ENCODE data around the gene SNED1. TPM values are rescaled to one million over a fixed set of nuclear protein-coding genes. Genes with fewer than 3 reads are reported as not detected.

SNED1 gene
- total RNA-seq, 2 experiments from 2014 or later, result 0.69 to 0.78 TPM

GRCh38 chr2:240991378-240992263 is 6.8 kb upstream of the SNED1 start:
- Mint-ChIP-seq H3K36me3 (ENCODE audit: low read depth) (no peaks in the 10 kb centered on the region), H3K9me3 (ENCODE audit: low read depth) (no peaks in the 10 kb centered on the region), H3K4me3 (no peak overlapping the region), H3K27me3 (peaks cover 4% of the 10 kb centered on the region), H3K4me1 (no peaks in the 10 kb centered on the region), H3K27ac (no peak overlapping the region)
- DNase-seq, result no peak
- ChIA-PET POLR2A (no interaction called here), CTCF (no interaction called here)
- intact Hi-C loops (cut with DNase I, micrococcal nuclease), result no loop called here
- no peak for ATAC-seq

GRCh38 chr2:240992572-240993291 is 5.7 kb upstream of the SNED1 start:
- no peaks in the 10 kb centered on the region for H3K9me3 Mint-ChIP-seq (ENCODE audit: low read depth)
- H3K27ac Mint-ChIP-seq, result no peak overlapping the region
- no peak overlapping the region for H3K4me3 Mint-ChIP-seq
- DNase-seq (no peak), ATAC-seq (no peak)
- intact Hi-C loops (cut with DNase I, micrococcal nuclease), result no loop called here
- CTCF ChIA-PET, result interaction anchor here (1.0 kb wide), 1 partner anchor 10 kb away, joined by 3 read pairs; no protein-coding TSS in a partner anchor
- H3K36me3 Mint-ChIP-seq (ENCODE audit: low read depth), result no peaks in the 10 kb centered on the region
- peaks cover 12% of the 10 kb centered on the region for H3K27me3 Mint-ChIP-seq
- POLR2A ChIA-PET, result no interaction called here
- peaks cover 3% of the 10 kb centered on the region for H3K4me1 Mint-ChIP-seq

- intact Hi-C loops (cut with DNase I, micrococcal nuclease), result no loop called here
- H3K36me3 Mint-ChIP-seq (ENCODE audit: low read depth), result no peaks in the 10 kb centered on the region
- no peak overlapping the region for H3K27ac Mint-ChIP-seq
- H3K4me1 Mint-ChIP-seq, result peaks cover 3% of the 10 kb centered on the region
- CTCF ChIA-PET, result interaction anchor here (1.0 kb wide), 1 partner anchor 11 kb away, joined by 3 read pairs; no protein-coding TSS in a partner anchor
- no peaks in the 10 kb centered on the region for H3K9me3 Mint-ChIP-seq (ENCODE audit: low read depth)
- no peak overlapping the region for H3K4me3 Mint-ChIP-seq
- H3K27me3 Mint-ChIP-seq, result peaks cover 12% of the 10 kb centered on the region
- no peak for ATAC-seq
- DNase-seq, result no peak
- POLR2A ChIA-PET, result no interaction called here
Observed at GRCh38 chr2:240993446-240994170, 4.8 kb upstream of the SNED1 start.

DNA sequence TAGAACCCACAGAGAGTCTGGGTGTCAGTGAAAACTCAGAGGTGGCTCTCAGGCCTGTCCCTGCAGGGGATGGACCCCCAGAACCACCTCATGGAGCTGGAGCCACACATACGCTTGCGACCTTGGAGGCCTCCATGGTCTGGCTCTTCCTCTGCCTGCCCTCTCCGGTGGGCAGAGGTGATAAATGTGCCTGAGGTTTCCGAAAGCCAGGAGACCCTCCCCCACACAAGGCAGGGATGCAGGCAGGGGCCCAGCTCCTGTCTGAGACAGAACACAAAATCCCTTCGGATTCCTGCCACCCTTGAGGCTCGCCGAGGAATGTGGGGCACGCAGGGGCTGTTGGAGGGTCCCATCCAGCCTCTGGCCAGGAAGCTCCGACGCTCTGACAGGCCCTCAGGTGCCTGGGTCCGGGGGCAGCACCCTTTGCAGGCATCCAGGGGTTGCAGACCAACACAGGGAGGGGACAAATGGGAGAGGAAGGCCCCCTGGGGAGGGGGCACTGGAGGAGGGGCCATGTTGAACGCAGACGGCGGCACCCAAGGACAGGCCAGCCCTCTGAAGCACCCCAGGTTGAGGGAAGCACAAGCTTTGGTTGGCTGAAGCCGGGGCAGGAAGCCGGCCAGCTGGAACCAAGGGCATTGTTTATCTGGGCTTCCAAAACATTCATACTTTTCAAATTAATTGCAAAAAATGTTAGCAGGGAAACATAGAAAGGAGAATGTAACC is 4.1 kb upstream of the SNED1 start:
- Mint-ChIP-seq H3K36me3 (ENCODE audit: low read depth) (no peaks in the 10 kb centered on the region), H3K27me3 (peaks cover 12% of the 10 kb centered on the region), H3K4me3 (no peak overlapping the region), H3K9me3 (ENCODE audit: low read depth) (no peaks in the 10 kb centered on the region), H3K4me1 (peaks cover 3% of the 10 kb centered on the region), H3K27ac (no peak overlapping the region)
- no peak for ATAC-seq
- no peak for DNase-seq
- POLR2A ChIA-PET, result no interaction called here
- intact Hi-C loops (cut with DNase I, micrococcal nuclease), result no loop called here
- CTCF ChIA-PET, result no interaction called here

DNA sequence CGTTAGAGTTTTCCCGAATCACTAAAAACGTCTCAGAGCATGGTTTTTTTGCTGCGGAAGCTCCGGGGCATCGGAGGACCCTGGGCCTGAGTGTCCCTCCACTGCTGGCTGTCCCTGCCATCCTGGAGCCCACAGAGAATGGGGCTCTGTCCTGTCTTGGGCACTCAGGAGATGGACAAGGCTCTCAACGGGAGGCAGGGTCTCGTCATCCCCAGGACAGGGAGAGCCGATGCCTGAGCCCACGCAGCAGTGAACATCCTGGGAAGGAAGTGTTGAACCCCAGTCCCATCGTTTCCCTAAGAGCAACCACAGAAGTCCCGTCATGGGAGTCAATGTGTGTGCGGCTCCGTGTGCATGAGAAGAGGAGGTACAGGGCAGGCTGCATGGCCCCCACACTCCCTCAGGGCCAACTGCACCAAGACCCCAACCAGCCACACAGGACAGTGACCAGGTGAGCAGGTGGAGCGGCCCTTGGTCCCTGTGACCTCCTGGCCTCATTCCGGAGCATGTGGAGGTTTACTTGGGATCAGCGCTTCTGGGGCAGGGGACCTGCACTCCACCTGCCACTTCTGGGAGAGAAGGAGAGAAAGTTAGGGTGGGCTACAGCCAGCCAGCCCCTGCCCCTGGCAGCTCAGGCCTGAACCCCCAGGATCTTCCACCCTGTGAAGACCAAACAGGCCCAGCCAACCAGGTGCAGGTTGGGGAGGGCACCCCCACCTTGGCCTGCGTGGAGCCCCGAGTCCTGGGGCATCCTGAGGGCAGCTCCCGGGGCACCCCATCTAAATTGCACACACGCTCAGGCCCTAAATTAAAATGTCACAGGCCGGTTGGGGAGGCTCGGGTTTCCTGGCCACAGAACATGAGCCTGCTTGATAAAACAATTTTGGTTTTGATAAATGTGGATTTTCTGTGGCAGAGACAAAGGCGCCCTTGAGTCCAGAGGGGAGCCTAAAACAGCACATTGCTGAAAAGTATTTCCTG is 3.1 kb upstream of the SNED1 start:
- Mint-ChIP-seq H3K9me3 (ENCODE audit: low read depth) (no peaks in the 10 kb centered on the region), H3K27me3 (peaks cover 19% of the 10 kb centered on the region), H3K4me1 (peaks cover 3% of the 10 kb centered on the region), H3K27ac (no peak overlapping the region), H3K4me3 (no peak overlapping the region), H3K36me3 (ENCODE audit: low read depth) (no peaks in the 10 kb centered on the region)
- DNase-seq (no peak), ATAC-seq (no peak)
- intact Hi-C loops (cut with DNase I, micrococcal nuclease), result no loop called here
- POLR2A ChIA-PET, result no interaction called here
- CTCF ChIA-PET, result interaction anchor here (1.0 kb wide), 1 partner anchor 12 kb away, joined by 3 read pairs; no protein-coding TSS in a partner anchor

GRCh38 chr2:240996161-240996833 is 2.1 kb upstream of the SNED1 start:
- POLR2A ChIA-PET, result no interaction called here
- CTCF ChIA-PET, result interaction anchor here (1.0 kb wide), 1 partner anchor 13 kb away, joined by 3 read pairs; no protein-coding TSS in a partner anchor

GRCh38 chr2:240996834-240997140 is 1.6 kb upstream of the SNED1 start:
- ATAC-seq (no peak), DNase-seq (no peak)
- Mint-ChIP-seq H3K4me3 (no peak overlapping the region), H3K9me3 (ENCODE audit: low read depth) (no peaks in the 10 kb centered on the region), H3K36me3 (ENCODE audit: low read depth) (no peaks in the 10 kb centered on the region), H3K27ac (no peak overlapping the region), H3K4me1 (peaks cover 3% of the 10 kb centered on the region), H3K27me3 (peaks cover 20% of the 10 kb centered on the region)
- POLR2A ChIA-PET, result no interaction called here
- intact Hi-C loops (cut with DNase I, micrococcal nuclease), result no loop called here
- CTCF ChIA-PET, result no interaction called here

More at GRCh38 chr2:240996161-240996833, 2.1 kb upstream of the SNED1 start:
- Mint-ChIP-seq H3K36me3 (ENCODE audit: low read depth) (no peaks in the 10 kb centered on the region), H3K27ac (no peak overlapping the region), H3K4me1 (peaks cover 3% of the 10 kb centered on the region), H3K27me3 (peaks cover 20% of the 10 kb centered on the region), H3K9me3 (ENCODE audit: low read depth) (no peaks in the 10 kb centered on the region), H3K4me3 (no peak overlapping the region)
- ATAC-seq (no peak), DNase-seq (no peak)
- intact Hi-C loops (cut with DNase I, micrococcal nuclease), result no loop called here

DNA sequence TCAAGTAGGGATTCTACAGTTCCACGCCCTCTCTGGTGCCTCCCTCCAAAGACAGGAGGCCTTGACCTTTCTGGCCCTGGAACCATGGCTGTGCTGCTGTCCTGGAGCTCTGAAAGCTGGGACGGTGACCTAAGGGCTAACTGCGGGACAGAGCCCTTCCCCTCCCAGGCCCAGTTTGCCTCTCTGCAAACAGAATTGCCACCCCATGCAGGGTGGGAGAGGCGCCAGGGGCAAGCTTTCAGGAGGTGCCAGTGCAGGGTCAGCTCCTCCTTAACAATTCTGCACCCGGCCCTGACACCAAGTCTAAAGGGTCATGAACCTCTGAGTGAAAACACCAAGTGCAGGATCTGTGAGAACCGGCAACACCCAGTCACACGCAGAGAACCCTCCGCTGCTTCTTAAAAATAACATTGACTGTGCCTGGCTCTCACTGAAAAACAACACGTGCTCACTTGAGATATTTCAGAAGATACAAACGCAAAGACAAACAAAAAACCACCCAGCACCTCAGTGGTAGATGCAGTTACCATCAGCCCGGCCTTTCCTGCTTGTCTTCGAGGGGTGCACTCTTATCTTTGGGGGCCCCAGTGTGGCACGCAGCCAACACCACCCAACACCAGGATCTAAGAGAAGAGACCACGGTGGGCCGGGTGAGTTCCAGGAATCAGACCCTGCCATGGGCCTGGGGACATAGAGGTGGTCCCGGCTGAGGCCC is 1.1 kb upstream of the SNED1 start:
- ATAC-seq, result no peak
- ChIA-PET CTCF (no interaction called here), POLR2A (no interaction called here)
- Mint-ChIP-seq H3K4me1 (peaks cover 3% of the 10 kb centered on the region), H3K9me3 (ENCODE audit: low read depth) (no peaks in the 10 kb centered on the region), H3K4me3 (no peak overlapping the region), H3K36me3 (ENCODE audit: low read depth) (no peaks in the 10 kb centered on the region), H3K27ac (no peak overlapping the region), H3K27me3 (peaks cover 20% of the 10 kb centered on the region)
- no peak for DNase-seq
- intact Hi-C loops (cut with DNase I, micrococcal nuclease), result no loop called here

GRCh38 chr2:240998706-240998994 is 232 bp downstream of the SNED1 start:
- peaks cover 6% of the 10 kb centered on the region for H3K9me3 Mint-ChIP-seq (ENCODE audit: low read depth)
- H3K27me3 Mint-ChIP-seq, result peaks cover 20% of the 10 kb centered on the region
- intact Hi-C loops (cut with DNase I, micrococcal nuclease), result no loop called here
- H3K4me1 Mint-ChIP-seq, result peaks cover 3% of the 10 kb centered on the region
- no peak overlapping the region for H3K4me3 Mint-ChIP-seq
- H3K36me3 Mint-ChIP-seq (ENCODE audit: low read depth), result peaks cover 4% of the 10 kb centered on the region
- ChIA-PET POLR2A (interaction anchor here (0.6 kb wide), 1 partner anchor 427 kb away, joined by 3 read pairs; no protein-coding TSS in a partner anchor), CTCF (no interaction called here)
- no peak for DNase-seq
- no peak overlapping the region for H3K27ac Mint-ChIP-seq
- peak; percentile 40 for ATAC-seq
